Lower lobe of right lung (tissue), 2 donors: ENCODE data around the gene DLX1. TPM values are rescaled to one million over a fixed set of nuclear protein-coding genes. Genes with fewer than 3 reads are reported as not detected.
A peak's percentile ranks its signal among the peaks of the same experiment; 100 is the strongest.

ENCODE experiments used
- ATAC-seq, 2 donors: fragments of 200-7000 bp; cut with Tn5 transposase; one replicate each; pipeline ENCODE4 v1.9.1; 2020 to 2022; ENCODE audit warnings: mild to moderate bottlenecking in 2 of 2, moderate library complexity in 2 of 2
- DNase-seq: peaks from one replicate; pipeline ENCODE4 v3.0.0-alpha.2; 2020
- H3K27ac ChIP-seq: fragments of 200-600 bp; one replicate; pipeline ENCODE4 v1.8.0; 2022
- H3K27me3 ChIP-seq: fragments of 200-600 bp; one replicate; pipeline ENCODE4 v1.8.0; 2022; ENCODE audit warnings: low read depth
- H3K36me3 ChIP-seq: fragments of 200-600 bp; one replicate; pipeline ENCODE4 v1.8.0; 2022; ENCODE audit warnings: mild to moderate bottlenecking
- H3K4me1 ChIP-seq: fragments of 200-600 bp; one replicate; pipeline ENCODE4 v1.8.0; 2022
- H3K4me3 ChIP-seq: fragments of 200-600 bp; one replicate; pipeline ENCODE4 v1.8.0; 2022; ENCODE audit warnings: mild to moderate bottlenecking
- H3K9me3 ChIP-seq: fragments of 200-600 bp; one replicate; pipeline ENCODE4 v1.8.0; 2022
- CTCF ChIP-seq: fragments of 200-600 bp; IDR thresholded peaks from one replicate; pipeline ENCODE4 v1.8.0; 2022; ENCODE audit warnings: antibody characterized with exemption, mild to moderate bottlenecking
- intact Hi-C: fragments of 100-400 bp; cut with DNase I; formaldehyde crosslinking; loops from one replicate; pipeline ENCODE4 v1.11.0; 2022
- total RNA-seq: library from RNA; stranded (reverse); fragmentation: NEBNext Ultra II Directional; extraction: Animal tissue kit (Norgen Biotek cat#: 25700); gene quantifications from one replicate; pipeline ENCODE4 v1.2.1, GENCODE V29; 2021
- donor health status: DM: no; HTN: yes; CAD: no; lungs with severe emphysema.

The DLX1 gene
- total RNA-seq, 1 donor from 2014 or later = not detected

GRCh38 chr2:172093416-172094293 is 8.3 kb downstream of the DLX1 start:
- DNase-seq = no peak
- Histone ChIP-seq H3K4me3 (no peak overlapping the region), H3K36me3 (no peaks in the 10 kb centered on the region), H3K9me3 (no peaks in the 10 kb centered on the region), H3K27me3 (peaks cover 100% of the 10 kb centered on the region), H3K27ac (no peak overlapping the region), H3K4me1 (peaks cover 35% of the 10 kb centered on the region)
- no peak for ATAC-seq
- TF ChIP-seq CTCF = no peak
- intact Hi-C loops = no loop called here

- Histone ChIP-seq H3K9me3 (no peaks in the 10 kb centered on the region), H3K36me3 (no peaks in the 10 kb centered on the region), H3K27me3 (peaks cover 100% of the 10 kb centered on the region), H3K27ac (no peak overlapping the region), H3K4me1 (peaks cover 44% of the 10 kb centered on the region), H3K4me3 (peak overlapping the region; percentile 44)
- peak; percentile 40 for DNase-seq
- no peak for TF ChIP-seq CTCF
- intact Hi-C loops = no loop called here
- ATAC-seq = peak; percentile 11 to 29
Observed at GRCh38 chr2:172094294-172095145, 9.2 kb downstream of the DLX1 start.

- no peaks in the 10 kb centered on the region for H3K36me3 ChIP-seq
- H3K4me3 ChIP-seq = peak overlapping the region; percentile 44
- peak; percentile 66 for DNase-seq
- H3K9me3 ChIP-seq = no peaks in the 10 kb centered on the region
- TF ChIP-seq CTCF = no peak
- intact Hi-C loops = no loop called here
- ATAC-seq = peak; percentile 60 to 68
- H3K4me1 ChIP-seq = peaks cover 52% of the 10 kb centered on the region
- H3K27me3 ChIP-seq = peaks cover 100% of the 10 kb centered on the region
- H3K27ac ChIP-seq = no peak overlapping the region
Observed at GRCh38 chr2:172095146-172095904, 10.0 kb downstream of the DLX1 start.

GRCh38 chr2:172095905-172096625 is 10.8 kb downstream of the DLX1 start:
- no peak for DNase-seq
- no peak overlapping the region for H3K27ac ChIP-seq

More at GRCh38 chr2:172095905-172096625, 10.8 kb downstream of the DLX1 start:
- peaks cover 60% of the 10 kb centered on the region for H3K4me1 ChIP-seq
- intact Hi-C loops = no loop called here
- H3K4me3 ChIP-seq = peak overlapping the region; percentile 44
- no peaks in the 10 kb centered on the region for H3K9me3 ChIP-seq
- no peaks in the 10 kb centered on the region for H3K36me3 ChIP-seq
- ATAC-seq = no peak
- H3K27me3 ChIP-seq = peaks cover 100% of the 10 kb centered on the region
- TF ChIP-seq CTCF = no peak
